Breast epithelium (tissue), 4 donors: ENCODE measurements around the gene SPATS2. TPM values are rescaled to one million over a fixed set of nuclear protein-coding genes. Genes with fewer than 3 reads are reported as not detected.
A peak's percentile ranks its signal among the peaks of the same experiment; 100 is the strongest.
"Not testable (repeated sequence)": the region's sequence is repeated elsewhere in the genome, so short reads cannot be mapped to it uniquely, and the experiment has no call there.

ENCODE experiments used
- DNase-seq, 2 donors: peaks; one replicate each; pipeline ENCODE4 v3.0.0-alpha.2; 2019; ENCODE audit warnings: low spot score in 2 of 2
- H3K27ac ChIP-seq, 2 donors: fragments of 200-600 bp; sonication (generic) in 1 of 2; one replicate each; pipeline ENCODE4 v1.5.1; 2016 to 2019; ENCODE audit warnings: mild to moderate bottlenecking in 1 of 2
- H3K27me3 ChIP-seq, 2 donors: fragments of 200-600 bp; sonication (generic) in 1 of 2; one replicate each; pipeline versions ENCODE4 v1.5.1 to v1.6.0; 2017 to 2019; ENCODE audit warnings: control low read depth in 1 of 2, mild to moderate bottlenecking in 1 of 2
- H3K36me3 ChIP-seq: fragments of 200-600 bp; one replicate; pipeline ENCODE4 v1.5.1; 2019
- H3K4me1 ChIP-seq, 2 donors: fragments of 200-600 bp; sonication (generic); one replicate each; pipeline ENCODE4 v1.5.1; 2016 to 2019; ENCODE audit warnings: control low read depth in 1 of 2
- H3K4me3 ChIP-seq, 3 donors: fragments of 200-600 bp; sonication (generic); 1 replicate in 2 of 3; 2 replicates in 1 of 3; pipeline ENCODE4 v1.5.1; 2016 to 2019; ENCODE audit warnings: mild to moderate bottlenecking in 3 of 3, moderate library complexity in 2 of 3
- H3K9me3 ChIP-seq, 2 donors: fragments of 200-600 bp; sonication (generic) in 1 of 2; one replicate each; pipeline ENCODE4 v1.5.1; 2016 to 2019; ENCODE audit warnings: control low read depth in 1 of 2
- POLR2A ChIP-seq: fragments of 450-650 bp; IDR thresholded peaks from one replicate; pipeline ENCODE4 v1.6.1; 2016; ENCODE audit warnings: antibody characterized with exemption, mild to moderate bottlenecking, moderate library complexity
- POLR2AphosphoS5 ChIP-seq, 3 donors: sonication (generic); formaldehyde crosslinking; IDR thresholded peaks; one replicate each; pipeline ENCODE4 v1.6.1; 2017; ENCODE audit warnings: antibody characterized with exemption in 3 of 3
- intact Hi-C: fragments of 100-400 bp; cut with DNase I; formaldehyde crosslinking; loops from one replicate; pipeline ENCODE4 v1.15.1; 2023; ENCODE audit warnings: low total_unique reads
- total RNA-seq, 3 donors: library from RNA; depleted of rRNA; stranded (reverse); fragments of >200 nt; gene quantifications; one replicate each; pipeline ENCODE4 v1.1.0, GENCODE V29; 2016
- TF ChIP-seq, protein P1 (sequence below), 3 donors: fragments of 450-650 bp; IDR thresholded peaks; one replicate each; pipeline ENCODE4 v1.5.1; 2016 to 2017; ENCODE audit warnings: antibody characterized with exemption in 3 of 3, mild to moderate bottlenecking in 3 of 3, moderate library complexity in 3 of 3

SPATS2 gene
- total RNA-seq = 10 to 100 TPM; 13.8 to 24.0 (median 22.0) TPM

DNA sequence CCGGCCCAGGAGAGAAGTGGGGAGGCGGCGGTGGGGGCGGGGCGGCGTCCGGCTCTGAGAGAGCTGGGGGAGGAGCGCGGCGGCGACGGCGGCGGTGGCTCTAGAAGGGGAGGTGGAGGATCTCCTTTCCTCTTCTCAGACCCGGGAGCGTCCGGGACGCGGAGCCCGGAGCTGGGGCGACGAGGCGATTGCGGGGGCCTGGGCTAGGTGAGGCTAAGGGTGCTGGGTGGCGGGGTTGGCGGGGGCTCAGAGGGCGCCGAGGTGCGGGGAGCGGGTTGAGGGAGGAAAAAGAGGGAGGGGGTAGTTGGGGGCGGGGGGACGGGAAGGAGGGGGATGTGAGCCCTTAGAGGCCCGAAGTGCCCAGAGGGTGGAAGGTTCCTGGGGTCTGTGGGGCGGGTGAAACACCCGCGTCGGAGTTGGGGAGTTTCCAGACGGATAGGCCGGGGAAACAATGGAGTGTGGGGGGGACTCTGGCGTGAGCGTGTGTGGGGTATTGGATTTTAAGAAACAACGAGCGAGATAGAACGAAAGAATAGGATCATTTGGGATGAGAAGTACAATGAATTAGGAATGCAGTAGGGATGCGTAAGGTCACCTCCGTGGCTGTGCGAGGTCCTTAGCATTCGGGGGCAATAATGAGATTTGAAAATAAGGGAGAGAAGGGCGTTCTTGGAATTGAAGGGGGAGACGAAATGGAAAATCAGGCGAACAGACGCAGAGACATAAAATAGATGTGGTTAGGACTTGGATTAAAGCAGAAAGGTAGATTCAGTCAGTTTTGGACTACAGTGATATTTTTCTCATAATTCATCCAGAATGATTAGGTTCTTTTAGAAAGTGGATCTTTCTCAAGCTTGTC lies at the start of gene SPATS2:
SPATS2 (plus strand) TSS at position 82 of the 859 bp plus-strand sequence. CDS start 93,551 bp downstream, outside the sequence.
- Histone ChIP-seq H3K27me3 (no peaks in the 10 kb centered on the region), H3K4me3 (peak within 1 kb of the TSS; percentile 84 to 90 (median 86)), H3K36me3 (no peaks in the 10 kb centered on the region), H3K27ac (peak within 1 kb of the TSS; percentile 91 to 93), H3K9me3 (no peaks in the 10 kb centered on the region), H3K4me1 (no peaks in the 10 kb centered on the region)
- peak; percentile 90 for DNase-seq
- TF ChIP-seq, protein P1, sequence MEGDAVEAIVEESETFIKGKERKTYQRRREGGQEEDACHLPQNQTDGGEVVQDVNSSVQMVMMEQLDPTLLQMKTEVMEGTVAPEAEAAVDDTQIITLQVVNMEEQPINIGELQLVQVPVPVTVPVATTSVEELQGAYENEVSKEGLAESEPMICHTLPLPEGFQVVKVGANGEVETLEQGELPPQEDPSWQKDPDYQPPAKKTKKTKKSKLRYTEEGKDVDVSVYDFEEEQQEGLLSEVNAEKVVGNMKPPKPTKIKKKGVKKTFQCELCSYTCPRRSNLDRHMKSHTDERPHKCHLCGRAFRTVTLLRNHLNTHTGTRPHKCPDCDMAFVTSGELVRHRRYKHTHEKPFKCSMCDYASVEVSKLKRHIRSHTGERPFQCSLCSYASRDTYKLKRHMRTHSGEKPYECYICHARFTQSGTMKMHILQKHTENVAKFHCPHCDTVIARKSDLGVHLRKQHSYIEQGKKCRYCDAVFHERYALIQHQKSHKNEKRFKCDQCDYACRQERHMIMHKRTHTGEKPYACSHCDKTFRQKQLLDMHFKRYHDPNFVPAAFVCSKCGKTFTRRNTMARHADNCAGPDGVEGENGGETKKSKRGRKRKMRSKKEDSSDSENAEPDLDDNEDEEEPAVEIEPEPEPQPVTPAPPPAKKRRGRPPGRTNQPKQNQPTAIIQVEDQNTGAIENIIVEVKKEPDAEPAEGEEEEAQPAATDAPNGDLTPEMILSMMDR (IDR thresholded peaks at IDR 0.05) = no peak
- peak; percentile 30 for TF ChIP-seq POLR2A
- intact Hi-C loops = no loop called here

GRCh38 chr12:49320411-49321103 lies 46.7 kb upstream of the SPATS2 start:
- intact Hi-C loops, DNase-seq, H3K27me3 ChIP-seq, H3K9me3 ChIP-seq, H3K4me1 ChIP-seq, H3K27ac ChIP-seq, H3K4me3 ChIP-seq, H3K36me3 ChIP-seq: not testable (repeated sequence)

DNA sequence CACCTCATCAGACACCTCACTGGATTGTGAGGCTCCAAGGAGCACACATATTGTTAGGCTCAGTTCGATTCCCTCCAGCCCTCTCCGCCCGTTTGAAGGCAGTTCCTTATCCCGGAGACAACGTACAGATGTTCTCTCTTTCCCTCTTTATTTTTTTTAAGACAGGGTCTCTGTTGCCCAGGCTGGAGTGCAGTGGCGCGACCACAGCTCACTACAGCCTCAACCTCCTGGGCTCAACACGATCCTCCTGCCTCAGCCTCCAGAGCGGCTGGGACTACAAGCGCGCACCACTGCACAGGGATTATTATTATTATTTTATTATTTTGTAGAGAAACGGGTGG lies 44.9 kb upstream of the SPATS2 start:
- Histone ChIP-seq H3K4me1 (no peaks in the 10 kb centered on the region), H3K27ac (peak overlapping the region in 1 of 2 donors; percentile 6), H3K9me3 (no peaks in the 10 kb centered on the region), H3K36me3 (no peaks in the 10 kb centered on the region), H3K27me3 (no peaks in the 10 kb centered on the region), H3K4me3 (peak overlapping the region; percentile 52 to 74 (median 58))
- intact Hi-C loops = no loop called here
- TF ChIP-seq, protein P1 (IDR thresholded peaks at IDR 0.05) = no peak
- TF ChIP-seq POLR2AphosphoS5 (IDR thresholded peaks at IDR 0.05) = no peak
- TF ChIP-seq POLR2A = no peak
- no peak for DNase-seq

GRCh38 chr12:49322708-49323523 lies 44.3 kb upstream of the SPATS2 start, which contains the start of gene TROAP:
Gene TROAP, plus strand, starts transcription at chr12:49323255. Its CDS starts 354 bp downstream, at chr12:49323609.
- intact Hi-C loops = no loop called here
- no peaks in the 10 kb centered on the region for H3K27me3 ChIP-seq

More at GRCh38 chr12:49322708-49323523, 44.3 kb upstream of the SPATS2 start, which contains the start of gene TROAP:
- peak; percentile 97 for DNase-seq
- H3K27ac ChIP-seq = peak within 1 kb of the TSS; percentile 6 to 22
- H3K4me1 ChIP-seq = no peaks in the 10 kb centered on the region
- TF ChIP-seq, protein P1 (IDR thresholded peaks at IDR 0.05) = no peak
- TF ChIP-seq POLR2AphosphoS5 (IDR thresholded peaks at IDR 0.05) (peak in 2 of 3 donors; percentile 38 to 49), POLR2A (no peak)
- peak within 1 kb of the TSS; percentile 52 to 74 (median 58) for H3K4me3 ChIP-seq
- no peaks in the 10 kb centered on the region for H3K36me3 ChIP-seq
- no peaks in the 10 kb centered on the region for H3K9me3 ChIP-seq
